ENCODE data around the gene KLHDC4.
"Not testable (repeated sequence)": the region's sequence is repeated elsewhere in the genome, so short reads cannot be mapped to it uniquely, and the experiment has no call there.

KLHDC4 gene

DNA sequence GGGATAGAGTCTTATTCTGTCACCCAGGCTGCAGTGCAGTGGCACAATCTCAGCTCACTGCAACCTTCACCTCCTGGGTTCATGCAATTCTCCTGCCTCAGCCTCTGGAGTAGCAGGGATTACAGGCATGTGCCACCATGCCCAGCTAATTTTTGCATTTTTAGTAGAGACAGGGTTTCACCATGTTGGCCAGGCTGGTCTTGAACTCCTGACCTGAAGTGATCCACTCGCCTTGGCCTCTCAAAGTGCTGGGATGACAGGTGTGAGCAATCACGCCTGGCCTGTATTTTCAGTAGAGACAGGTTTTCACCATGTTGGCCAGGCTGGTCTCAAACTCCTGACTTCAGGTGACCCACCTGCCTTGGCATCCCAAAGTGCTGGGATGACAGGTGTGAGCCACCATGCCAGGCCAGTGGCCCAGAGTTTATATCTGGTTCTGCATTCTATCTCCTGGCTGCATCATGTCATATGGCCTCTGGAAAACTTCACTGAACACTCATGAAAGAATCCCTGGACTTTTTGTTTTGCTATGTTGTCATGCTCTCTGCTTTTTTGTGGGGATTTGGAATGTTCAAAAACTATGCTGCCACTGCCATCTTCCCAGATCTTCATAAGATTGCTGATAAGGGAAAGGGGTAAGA, 21.8 kb upstream of the KLHDC4 start:
- DNase-seq = not testable (repeated sequence)

DNA sequence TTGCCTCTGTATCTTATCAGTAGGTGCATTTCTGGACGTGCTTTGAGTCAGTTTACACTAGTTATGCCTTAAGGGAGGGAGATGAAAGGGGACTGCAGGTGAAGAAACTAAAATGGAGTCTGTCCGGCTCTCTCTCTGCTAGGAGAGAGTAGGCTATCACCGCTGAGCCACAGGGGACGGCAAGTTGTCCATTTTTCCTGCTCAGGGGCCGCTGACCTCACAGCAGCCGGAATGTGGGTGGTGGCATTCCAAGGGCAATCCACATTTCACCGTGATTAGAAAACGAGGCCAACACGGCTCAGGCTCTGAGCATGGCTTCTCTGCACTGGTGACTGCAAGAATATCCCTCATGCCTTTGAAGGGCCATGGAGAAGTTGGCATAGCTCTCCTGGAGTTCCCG, 19.0 kb upstream of the KLHDC4 start:
- no peak for DNase-seq

DNA sequence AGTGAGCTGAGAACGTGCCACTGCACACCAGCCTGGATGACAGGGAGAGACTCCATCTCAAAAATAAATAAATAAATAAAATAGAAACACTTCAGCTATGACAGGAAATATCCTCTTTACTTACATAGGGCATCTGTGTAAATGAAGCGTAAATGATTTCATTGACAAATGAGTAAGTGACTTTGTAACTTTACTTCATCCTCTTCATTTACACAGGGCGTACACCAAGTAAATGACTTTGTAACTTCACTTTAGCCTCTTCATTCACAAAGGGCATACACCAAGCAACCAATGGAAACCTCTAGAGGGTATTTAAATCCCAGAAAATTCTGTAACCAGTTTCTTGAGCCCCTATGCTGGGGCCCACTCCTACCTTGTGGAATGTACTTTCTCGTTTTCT, 16.2 kb upstream of the KLHDC4 start:
- no peak for DNase-seq

DNA sequence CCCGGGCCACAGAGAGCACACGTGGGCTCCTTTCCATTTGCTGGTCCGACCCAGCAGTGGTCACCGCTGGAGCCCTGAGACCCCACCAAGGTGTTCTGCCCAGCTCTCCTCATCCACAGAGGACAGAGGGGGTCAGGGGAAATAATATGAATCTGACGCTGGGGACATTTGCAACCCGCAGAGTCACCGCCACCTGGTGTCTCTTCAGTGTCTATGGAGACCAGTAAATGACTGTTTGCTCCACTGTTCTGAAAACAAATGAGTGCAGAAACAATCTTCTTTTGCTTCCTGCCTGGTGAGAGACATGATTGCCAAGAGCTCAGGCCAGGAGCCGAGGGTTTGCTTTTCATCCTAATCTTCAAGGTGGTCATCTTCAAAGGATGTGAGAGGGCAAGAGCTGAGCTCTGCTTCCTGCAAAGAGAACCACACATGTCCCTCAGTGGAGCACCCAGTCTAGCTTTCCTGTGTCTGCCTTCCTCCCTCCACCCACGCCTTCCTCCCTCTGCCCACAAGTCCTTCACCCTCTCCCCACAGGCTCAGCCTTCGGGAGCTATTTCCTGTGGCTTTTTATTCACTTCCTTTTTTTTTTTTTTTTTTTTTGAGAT, 14.7 kb upstream of the KLHDC4 start:
- DNase-seq = no peak

DNA sequence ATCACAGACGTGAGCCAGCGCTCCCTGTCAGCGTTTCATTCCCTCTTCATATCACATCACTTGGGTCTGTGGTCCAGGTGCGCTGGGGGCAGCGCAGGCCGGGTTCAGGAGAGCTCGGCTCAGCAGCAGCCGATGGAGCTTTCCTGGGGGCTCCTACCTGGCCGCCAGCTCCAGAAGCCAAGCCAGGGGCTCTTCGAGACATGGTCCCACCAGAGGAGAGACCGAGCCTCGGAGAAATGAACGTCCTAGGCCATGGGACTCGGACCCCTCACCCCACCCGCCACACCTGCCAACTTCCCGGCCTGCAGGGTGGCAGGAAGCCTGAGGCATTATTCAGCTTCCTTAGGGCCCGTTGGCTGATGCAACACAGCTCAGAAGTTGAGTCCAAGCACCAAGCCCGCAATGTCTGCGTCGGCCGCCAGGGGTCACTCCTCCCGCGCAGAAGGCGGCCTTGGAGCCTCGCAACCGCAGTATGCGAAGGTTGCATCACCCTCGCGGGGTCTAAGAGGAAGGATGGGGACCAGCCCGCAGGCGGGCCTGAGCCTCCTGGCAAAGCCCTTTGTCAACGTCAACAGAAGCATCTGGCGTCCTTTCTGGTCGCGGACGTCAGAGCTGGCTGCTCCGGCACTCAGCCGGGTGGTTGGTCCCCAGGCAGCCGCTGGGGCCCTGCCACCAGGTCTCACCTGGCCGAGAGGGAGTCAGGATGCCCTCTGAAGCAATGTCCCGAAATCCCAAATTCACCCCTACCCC, 13.2 kb upstream of the KLHDC4 start:
- DNase-seq = peak; percentile 80 to 94 (median 86)

DNA sequence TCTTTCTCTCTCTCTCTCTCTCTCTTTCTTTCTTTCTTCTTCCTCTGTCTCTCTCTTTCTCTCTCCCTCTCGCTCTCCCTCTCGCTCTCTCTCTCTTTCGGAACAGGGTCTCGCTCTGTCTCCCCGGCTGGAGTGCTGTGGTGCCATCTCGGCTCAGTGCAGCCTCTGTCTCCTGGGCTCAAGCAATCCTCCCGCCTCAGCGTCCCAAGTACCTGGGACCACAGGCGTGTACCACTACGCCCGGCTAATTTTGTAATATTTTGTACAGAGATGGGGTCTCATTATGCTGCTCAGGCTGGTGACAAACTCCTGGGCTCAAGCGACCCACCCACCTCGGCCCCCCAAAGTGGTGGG, 12.7 kb upstream of the KLHDC4 start:
- no peak for DNase-seq

DNA sequence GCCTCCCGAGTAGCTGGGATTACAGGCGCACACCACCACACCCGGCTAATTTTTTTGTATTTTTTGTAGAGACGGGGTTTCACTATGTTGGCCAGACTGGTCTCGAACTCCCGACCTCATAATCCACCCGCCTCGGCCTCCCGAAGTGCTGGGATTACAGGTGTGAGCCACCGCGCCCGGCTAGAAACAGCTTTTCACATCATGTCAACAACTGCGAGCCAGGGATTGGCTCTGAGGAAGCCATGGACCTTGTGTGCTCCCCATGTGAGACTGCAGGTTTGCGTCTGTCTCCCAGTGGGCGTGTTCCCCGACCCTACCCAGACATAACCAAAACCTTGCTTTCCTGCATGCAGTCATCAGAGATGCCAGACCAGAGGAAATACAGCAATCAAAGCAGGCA, 8.1 kb upstream of the KLHDC4 start:
- not testable (repeated sequence) for DNase-seq

DNA sequence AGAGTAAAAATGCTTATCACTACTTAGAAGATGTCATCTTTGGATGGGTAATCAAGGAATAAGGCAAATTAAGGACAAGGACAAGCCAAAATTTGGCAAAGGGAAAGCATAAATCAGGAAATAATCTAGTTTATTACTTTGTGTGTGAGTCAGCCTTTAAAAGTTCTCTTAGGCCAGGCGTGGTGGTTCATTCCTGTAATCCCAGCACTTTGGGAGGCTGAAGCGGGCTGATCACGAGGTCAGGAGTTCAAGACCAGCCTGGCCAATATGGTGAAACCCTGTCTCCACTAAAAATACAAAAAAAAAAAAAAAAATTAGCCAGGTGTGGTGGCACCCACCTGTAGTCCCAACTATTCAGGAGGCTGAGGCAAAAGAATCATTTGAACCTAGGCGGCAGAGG, 1.7 kb upstream of the KLHDC4 start:
- DNase-seq = not testable (repeated sequence)

DNA sequence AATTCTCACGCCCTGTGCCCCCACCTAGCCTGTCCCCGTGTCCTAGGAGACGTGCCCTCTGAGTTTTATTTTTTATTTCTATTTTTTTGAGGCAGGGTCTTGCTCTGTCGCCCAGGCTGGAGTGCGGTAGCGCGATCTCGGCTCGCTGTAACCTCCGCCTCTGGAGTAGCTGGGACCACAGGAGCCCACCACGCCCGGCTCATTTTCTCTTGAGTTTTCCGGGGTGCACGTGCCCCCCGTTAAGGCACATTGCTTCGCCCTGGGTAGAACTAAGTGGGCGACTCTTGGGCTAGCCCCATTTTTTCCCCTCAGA, 655 bp upstream of the KLHDC4 start:
- DNase-seq = no peak

DNA sequence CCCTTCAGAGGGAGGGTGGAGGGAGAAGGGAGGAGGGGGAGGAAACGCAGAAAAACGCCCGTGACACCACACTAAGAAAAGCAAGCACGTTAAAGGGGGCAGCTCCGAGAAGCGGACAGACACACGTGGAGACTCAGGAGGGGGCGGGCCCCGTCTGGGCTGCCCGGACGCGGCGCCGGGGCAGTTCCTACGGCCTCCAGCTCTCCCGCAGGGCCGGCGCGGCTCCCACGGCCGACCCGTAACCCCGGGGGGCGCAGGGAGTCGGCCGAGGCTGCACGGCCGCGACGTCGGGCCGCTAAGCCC, 362 bp downstream of the KLHDC4 start:
- DNase-seq = no peak

DNA sequence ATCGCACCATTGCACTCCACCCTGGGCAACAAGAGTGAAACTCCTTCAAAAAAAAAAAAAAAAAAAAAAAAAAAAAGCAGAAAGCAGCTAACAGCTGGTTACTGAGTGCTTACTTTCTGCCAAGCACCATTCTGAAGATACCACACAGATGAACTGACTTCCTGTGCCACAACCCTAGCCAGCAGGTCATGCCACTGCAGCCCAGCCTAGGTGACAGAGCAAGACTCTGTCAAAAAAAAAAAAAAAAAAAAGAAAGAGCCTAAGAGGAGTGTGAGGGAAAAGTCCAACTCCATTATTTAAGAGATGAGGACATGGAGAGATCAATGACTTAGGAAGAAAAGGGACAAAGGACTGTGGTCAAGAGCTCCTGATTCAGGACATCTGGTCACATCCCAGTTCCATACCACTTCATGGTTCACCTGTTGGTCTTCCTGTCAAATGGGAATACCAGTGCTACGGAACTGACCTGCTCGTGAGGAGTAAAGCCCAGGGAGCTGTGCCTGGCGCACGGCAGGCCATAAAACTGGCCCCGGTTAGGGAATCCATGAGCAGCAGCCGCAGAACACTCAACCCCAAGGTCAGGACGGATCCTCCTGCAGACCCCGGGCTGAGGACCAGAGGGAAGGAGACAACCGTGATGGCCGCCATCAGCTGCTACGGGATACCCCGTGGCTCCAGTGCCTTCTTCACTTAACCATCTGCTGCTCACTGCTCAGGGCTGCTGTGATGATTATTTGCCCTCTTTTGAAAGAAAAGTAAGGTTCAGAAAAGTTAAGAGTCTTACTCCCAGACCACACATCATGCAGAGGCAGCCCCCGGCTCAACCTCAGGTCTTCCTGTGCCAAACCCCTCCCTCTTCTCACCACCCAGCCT, 950 bp downstream of the KLHDC4 start:
- DNase-seq = no peak

DNA sequence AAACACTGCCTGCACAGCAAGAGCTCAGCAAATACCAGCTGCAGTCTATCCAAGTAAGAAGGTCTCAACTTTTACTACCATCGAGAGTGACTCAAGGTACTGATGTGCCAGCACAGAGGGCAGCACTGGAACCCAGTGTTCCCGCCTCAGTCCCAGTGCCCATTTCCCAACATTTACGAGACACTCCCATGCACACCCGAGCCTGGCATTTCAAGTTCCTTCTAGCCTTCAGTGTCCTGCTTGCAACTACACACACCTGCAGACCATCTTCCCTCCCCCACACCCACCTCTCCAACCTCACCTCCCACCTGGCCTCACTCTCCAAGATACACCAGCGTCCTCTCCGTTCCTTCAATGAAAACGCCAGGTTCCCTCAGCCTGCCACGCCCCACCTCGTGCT, 3.2 kb downstream of the KLHDC4 start:
- DNase-seq = no peak

DNA sequence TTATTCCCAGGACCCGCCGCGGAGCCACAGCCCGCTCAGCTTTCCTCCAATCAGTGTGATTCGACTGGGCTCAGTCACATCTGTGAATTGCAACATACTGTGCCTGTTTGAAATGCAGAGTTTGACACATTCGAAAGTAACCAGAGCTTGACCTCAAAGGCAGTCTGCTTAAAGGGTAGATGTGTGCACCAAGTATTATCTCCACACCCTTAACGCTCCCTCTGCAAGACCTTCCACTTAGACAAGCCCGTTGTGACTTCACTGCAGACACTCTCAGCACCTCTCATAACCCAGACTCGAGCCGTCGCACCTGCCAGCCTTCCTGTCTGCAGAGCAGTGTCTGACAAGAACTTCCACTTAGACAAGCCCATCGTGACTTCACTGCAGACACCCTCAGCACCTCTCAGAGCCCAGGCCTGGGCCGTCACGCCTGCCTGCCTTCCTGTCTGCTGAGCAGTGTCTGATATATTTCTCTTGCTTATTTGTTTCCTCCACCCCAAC, 3.7 kb downstream of the KLHDC4 start:
- no peak for DNase-seq

DNA sequence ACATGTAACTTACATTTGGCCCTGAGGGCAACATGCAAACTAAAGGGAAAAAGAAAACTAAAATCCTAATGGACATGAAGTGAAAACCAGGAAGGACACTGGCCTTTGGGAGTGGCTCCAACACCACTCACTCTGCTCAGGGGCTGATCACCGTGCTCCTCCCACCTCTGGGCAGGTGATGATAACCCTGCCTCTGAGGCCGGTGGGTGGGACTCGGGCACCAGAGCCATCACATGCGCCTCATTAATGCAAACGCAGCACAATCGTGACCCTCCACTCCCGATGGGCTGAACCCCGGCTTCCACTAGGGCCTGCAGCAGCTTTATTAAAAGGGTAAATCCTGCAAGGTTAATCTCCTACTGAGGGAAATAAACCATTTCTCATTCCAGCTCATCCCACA, 4.7 kb downstream of the KLHDC4 start:
- no peak for DNase-seq

DNA sequence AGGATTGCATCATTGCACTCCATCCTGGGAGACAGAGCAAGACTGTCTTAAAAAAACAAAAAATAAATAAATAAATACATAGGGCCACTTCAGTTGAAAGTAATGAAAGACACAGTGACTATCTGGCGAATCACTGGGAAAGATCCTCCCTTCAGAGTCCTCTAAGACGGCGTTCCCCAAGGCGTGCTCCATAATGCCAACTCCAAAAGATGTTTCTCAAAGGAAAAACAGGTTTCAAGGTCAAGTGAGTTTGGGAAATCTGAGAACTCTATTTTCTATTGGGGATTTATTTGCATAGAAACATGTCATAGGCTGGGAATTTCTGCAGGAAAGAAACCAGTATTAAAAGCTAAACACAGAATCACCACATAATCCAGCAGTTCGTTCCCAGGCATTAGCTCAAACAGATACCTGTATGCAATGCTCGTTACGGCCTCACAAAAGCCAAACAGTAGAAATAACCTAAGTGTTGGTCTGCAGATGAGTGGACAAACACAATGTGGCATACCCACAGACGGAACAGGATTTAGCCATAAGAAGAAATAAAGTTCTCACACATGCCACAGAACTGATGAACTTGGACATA, 7.9 kb downstream of the KLHDC4 start:
- no peak for DNase-seq

DNA sequence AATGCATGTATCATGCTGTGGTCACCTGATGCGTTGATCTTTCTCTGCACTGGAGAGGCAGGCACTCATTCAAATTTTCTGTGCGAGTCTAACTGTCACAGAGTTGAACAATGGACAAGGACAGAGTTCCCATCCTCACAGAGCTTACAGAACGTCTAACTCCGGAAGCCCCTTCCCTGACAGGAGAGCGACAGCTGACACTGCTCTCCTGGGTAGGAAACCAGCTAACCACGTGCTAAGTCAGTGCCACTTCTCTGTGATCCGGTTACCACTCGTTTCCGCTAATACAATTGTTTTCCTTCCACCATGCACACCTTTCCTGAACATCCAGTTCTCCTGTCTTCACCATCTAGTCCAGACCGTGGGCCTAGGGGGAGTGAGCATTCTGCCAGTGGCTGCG, 11.3 kb downstream of the KLHDC4 start:
- no peak for DNase-seq

DNA sequence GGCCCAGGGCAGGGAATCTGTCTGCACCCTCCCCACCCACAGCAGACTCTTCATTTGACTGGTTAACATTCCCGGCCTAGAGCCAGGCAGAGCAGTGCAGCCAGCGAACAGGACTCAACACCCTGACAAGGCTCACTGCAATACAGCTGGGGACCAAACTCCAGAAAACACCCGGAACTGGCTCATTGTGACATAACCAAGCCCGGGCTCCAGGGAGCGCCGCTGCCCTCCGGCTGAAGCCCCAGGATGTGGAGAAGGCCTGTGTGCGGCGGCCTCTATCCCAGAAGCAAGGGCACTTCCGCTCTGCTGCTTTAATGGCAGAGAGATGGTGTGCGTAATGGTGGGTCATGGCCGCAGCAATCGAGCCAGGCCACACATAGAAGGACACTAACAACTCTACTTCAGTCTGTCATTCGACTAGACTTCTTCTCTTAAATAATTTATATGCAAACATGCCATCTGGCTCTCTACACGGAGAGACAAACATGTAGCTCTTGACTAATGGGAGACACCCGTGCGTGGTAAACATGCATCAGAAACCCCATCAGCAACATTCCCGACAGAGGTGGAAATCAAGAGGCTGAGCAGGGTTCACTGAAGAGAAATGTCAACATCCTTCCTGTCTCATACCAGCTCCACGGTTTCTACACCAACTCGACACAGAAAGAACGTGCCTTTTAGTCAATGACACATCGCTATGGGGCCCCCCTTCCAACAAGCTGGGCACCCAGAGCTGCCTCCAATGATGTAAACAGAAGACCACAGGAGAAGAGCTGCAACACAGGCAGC, 18.0 kb downstream of the KLHDC4 start:
- no peak for DNase-seq

DNA sequence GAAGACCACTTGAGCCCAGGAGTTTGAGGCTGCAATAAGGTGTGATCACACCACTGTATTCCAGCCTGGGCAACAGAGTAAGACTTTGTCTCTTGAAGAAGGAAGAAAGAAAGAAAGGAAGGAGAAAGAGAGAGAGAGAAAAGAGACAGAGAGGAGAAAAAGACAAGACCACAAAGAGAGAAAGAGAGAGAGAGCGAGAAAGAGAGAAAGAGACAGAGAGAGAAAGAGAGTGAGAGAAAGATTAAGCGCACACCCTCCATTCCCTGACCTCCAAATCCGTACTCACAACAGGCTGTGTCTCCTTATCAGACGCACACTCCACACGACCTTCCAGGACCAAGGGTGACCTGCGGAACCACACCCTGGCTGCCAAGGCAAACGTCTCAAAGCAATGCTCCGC, 19.6 kb downstream of the KLHDC4 start:
- no peak for DNase-seq

DNA sequence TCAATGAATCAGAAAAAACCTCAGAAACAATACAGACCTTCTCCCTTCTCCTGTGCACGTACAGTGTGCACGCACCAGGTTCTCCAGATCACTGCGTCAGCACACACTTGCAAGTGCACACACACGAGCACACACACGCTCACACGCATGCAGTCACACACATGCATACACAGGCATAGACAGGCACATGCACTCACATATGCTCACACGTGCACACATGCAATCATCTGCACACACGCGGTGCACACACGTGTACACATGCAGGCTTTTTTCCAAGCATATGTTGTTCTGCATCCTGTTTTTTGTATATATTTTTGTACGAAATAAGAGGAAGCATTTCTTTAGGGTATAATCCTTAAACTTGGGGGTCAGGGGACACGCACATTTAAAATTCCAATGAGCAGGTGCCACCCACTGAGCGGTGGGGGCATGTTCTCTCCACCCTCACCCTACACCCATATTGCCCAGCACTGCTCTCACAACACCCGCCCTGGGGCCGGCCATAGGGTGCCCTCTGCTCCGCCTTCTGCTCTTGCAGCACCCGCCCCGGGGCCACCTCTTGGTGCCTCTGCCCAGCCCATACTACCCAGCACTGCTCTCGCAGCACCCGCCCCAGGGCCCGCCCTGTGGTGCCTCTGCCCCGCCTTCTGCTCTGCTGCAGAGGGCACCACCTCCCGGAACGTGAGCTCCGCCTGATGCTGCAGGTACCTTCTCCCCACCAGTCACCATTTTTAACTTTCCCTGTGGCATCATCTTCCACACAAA, 20.9 kb downstream of the KLHDC4 start:
- no peak for DNase-seq

DNA sequence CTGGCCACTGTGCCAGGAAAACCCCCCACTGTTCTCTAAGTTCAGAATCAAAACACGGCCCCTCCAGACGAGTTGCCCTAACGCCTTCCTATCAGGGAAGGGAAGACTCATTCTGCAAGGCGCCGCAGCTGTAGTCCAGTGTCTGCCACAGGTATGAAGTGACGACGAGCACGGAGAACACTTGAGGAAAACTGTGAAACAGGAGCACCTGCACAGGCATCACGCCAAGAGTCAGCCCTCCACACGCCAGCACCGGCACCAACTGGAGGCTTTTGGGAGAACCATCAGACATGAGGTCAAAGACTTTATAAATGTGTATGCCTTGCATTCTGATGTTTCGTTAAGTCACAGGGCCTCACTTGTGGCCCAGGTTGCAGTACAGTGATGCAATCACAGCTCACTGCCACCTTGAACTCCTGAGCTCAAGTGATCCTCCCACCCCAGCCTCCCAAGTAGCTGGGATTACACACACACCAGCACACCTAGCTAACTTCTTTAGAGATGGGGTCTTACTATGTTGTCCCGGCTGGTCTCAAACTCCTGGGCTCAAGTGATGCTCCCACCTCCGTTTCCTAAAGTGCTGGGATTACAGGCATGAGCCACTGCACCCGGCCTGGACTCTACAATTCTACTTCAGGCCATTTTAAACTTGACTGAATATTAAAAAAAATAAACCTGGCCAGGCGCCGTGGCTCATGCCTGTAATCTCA, 22.9 kb downstream of the KLHDC4 start:
- no peak for DNase-seq

All from activated CD4-positive, CD25-positive, alpha-beta regulatory T cell (primary cell).